Kidney (tissue), 14 donors: ENCODE measurements around the gene SRBD1. TPM values are rescaled to one million over a fixed set of nuclear protein-coding genes. Genes with fewer than 3 reads are reported as not detected.

ENCODE experiments used
- DNase-seq, 5 donors: peaks; one replicate each; pipeline ENCODE4 v3.0.0-alpha.2; 2013 to 2020
- FAIRE-seq: peaks from 2 replicates; lab custom pipeline; 2012; peaks lifted over from hg19 to GRCh38; lab: Jason Lieb, UNC
- H3K27ac ChIP-seq, 2 donors: one replicate each; pipeline ENCODE4 v1.7.0; 2013; ENCODE audit warnings: low read depth in 2 of 2, low read length in 2 of 2, inconsistent platforms in 1 of 2
- H3K27me3 ChIP-seq: one replicate; pipeline ENCODE4 v1.7.1; 2013; ENCODE audit warnings: low read length, inconsistent platforms; ENCODE audit not compliant: control insufficient read depth, insufficient read depth
- H3K36me3 ChIP-seq, 3 donors: one replicate each; pipeline versions ENCODE4 v1.7.0 to v1.7.1; 2013; ENCODE audit warnings: low read length in 3 of 3, control low read depth in 1 of 3, inconsistent platforms in 1 of 3; ENCODE audit not compliant: insufficient read depth in 3 of 3, control insufficient read depth in 2 of 3
- H3K4me1 ChIP-seq, 3 donors: one replicate each; pipeline versions ENCODE4 v1.7.0 to v1.7.1; 2013; ENCODE audit warnings: low read length in 3 of 3, inconsistent platforms in 1 of 3, low read depth in 1 of 3; ENCODE audit not compliant: control insufficient read depth in 2 of 3, insufficient read depth in 2 of 3
- H3K4me3 ChIP-seq, 3 donors: one replicate each; pipeline versions ENCODE4 v1.7.0 to v1.8.1; 2013; ENCODE audit warnings: low read length in 3 of 3, control low read depth in 1 of 3, inconsistent platforms in 1 of 3
- H3K9ac ChIP-seq, 3 donors: one replicate each; pipeline versions ENCODE4 v1.7.0 to v1.7.1; 2013; ENCODE audit warnings: low read length in 3 of 3, control low read depth in 1 of 3, inconsistent platforms in 1 of 3
- H3K9me3 ChIP-seq, 3 donors: one replicate each; pipeline versions ENCODE4 v1.7.0 to v1.7.1; 2013; ENCODE audit warnings: low read length in 3 of 3, control low read depth in 1 of 3, inconsistent platforms in 1 of 3; ENCODE audit not compliant: control insufficient read depth in 2 of 3, insufficient read depth in 1 of 3
- intact Hi-C: fragments of 100-400 bp; cut with DNase I; formaldehyde crosslinking; loops from one replicate; pipeline ENCODE4 v1.11.1; 2022
- polyA plus RNA-seq: library from polyadenylated mRNA; stranded (reverse); fragments of 350-450 nt; fragmentation: Illumina TruSeq; extraction: RNeasy Lipid Tissue Mini Kit (QIAGEN cat#74804); gene quantifications from one replicate; pipeline ENCODE4 v1.2.3, GENCODE V29; 2014; ENCODE audit warnings: low read depth, low replicate concordance; ENCODE audit not compliant: insufficient read depth
- total RNA-seq: library from RNA; stranded (reverse); fragmentation: NEBNext Ultra II Directional; extraction: Animal tissue kit (Norgen Biotek cat#: 25700); gene quantifications from one replicate; pipeline ENCODE4 v1.2.1, GENCODE V29; 2021
- TF ChIP-seq, protein P1 (sequence below): IDR thresholded peaks from 3 replicates; pipeline ENCODE4 v1.5.1; 2012; ENCODE audit warnings: mild to moderate bottlenecking, moderate library complexity, borderline replicate concordance; ENCODE audit not compliant: insufficient read depth; ENCODE audit errors: extremely low read depth
- donor health status: control.
- donor health status: control.
- donor health status: control.
- donor health status: control.
- donor health status: control.
- donor health status: DM: yes; HTN: yes; CAD: no.
- donor health status: Normal renal cell carcinoma (clear cell type).

Gene SRBD1
- total and polyA plus RNA-seq, 2 donors from 2014 or later: 5.4 to 19.5 TPM

DNA sequence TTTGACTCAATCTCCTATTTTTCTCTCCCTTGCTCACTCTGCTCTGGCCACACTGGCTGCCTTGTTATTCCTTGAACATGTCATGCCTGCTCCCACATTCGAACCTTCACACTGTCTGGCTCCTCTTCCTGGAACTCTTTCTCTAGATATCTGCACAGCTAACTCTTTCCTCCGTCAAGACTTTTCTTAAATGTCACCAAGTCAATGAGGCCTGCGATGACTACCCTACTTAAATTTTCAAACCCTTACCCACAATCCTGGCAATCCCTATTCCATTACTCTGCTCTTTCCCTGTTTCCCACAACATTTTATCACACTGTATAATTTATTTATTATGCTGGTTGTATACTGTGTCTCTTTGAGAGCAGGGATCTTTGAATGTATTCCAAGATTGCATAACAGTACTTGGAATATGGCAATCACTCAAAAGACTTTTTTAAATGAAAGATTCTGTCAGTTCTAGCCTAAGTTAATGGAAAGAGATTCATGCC, 206.2 kb downstream of the SRBD1 start:
- Histone ChIP-seq H3K36me3 (no peaks in the 10 kb centered on the region), H3K9ac (no peak overlapping the region), H3K4me3 (no peak overlapping the region), H3K27me3 (no peaks in the 10 kb centered on the region), H3K4me1 (no peaks in the 10 kb centered on the region), H3K27ac (no peak overlapping the region), H3K9me3 (no peaks in the 10 kb centered on the region)
- no peak for DNase-seq
- intact Hi-C loops: no loop called here
- FAIRE-seq: no peak
- TF ChIP-seq, protein P1, sequence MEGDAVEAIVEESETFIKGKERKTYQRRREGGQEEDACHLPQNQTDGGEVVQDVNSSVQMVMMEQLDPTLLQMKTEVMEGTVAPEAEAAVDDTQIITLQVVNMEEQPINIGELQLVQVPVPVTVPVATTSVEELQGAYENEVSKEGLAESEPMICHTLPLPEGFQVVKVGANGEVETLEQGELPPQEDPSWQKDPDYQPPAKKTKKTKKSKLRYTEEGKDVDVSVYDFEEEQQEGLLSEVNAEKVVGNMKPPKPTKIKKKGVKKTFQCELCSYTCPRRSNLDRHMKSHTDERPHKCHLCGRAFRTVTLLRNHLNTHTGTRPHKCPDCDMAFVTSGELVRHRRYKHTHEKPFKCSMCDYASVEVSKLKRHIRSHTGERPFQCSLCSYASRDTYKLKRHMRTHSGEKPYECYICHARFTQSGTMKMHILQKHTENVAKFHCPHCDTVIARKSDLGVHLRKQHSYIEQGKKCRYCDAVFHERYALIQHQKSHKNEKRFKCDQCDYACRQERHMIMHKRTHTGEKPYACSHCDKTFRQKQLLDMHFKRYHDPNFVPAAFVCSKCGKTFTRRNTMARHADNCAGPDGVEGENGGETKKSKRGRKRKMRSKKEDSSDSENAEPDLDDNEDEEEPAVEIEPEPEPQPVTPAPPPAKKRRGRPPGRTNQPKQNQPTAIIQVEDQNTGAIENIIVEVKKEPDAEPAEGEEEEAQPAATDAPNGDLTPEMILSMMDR: no peak

DNA sequence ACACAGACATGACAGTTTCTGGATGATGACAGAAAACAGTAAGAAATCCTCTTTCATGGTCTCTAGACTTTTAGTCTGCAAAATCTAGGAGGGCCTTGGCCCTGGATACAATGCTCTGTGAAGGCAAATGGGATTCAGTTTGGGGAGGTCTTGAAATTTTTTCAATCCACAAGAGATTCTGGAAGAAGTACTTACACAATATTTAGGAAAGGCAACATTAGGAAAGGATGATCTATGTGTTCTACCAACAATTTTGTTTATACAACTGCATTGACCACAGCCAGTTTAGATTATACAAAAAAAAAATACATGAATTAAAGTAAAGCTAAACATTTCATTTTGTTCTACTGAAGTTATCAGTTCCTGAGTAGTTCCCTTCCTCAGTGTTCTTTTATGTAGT, 208.0 kb downstream of the SRBD1 start:
- FAIRE-seq: no peak
- intact Hi-C loops: no loop called here

DNA sequence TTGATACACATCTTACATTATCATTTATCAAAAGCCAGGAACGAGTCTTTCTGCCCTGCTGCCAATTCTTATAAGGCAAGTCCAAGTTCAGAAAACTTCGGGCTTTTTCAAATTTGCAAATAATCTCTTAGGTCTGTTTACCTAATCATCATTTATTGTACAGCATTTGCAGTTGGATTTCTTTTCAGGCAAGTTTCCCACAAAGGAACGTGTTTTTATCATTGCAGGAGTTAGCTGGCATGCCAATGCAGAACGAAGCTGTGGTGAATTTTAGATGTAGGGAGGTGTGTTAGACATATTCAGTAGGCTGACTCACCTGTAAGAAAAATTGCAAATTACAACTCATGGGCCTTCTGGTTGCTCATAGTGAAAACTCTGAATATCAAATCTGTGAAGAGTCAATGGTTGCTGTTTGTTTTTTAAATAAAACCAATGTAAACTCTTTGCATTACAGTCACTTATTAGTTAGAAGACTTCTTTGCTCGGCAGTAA, 209.6 kb downstream of the SRBD1 start:
- intact Hi-C loops: no loop called here
- no peaks in the 10 kb centered on the region for H3K4me1 ChIP-seq
- TF ChIP-seq, protein P1: no peak
- DNase-seq: no peak
- no peaks in the 10 kb centered on the region for H3K36me3 ChIP-seq
- H3K9me3 ChIP-seq: no peaks in the 10 kb centered on the region
- FAIRE-seq: no peak
- H3K9ac ChIP-seq: no peak overlapping the region
- H3K27ac ChIP-seq: no peak overlapping the region
- no peaks in the 10 kb centered on the region for H3K27me3 ChIP-seq
- no peak overlapping the region for H3K4me3 ChIP-seq

More for the DNA sequence above, 208.0 kb downstream of the SRBD1 start:
- TF ChIP-seq, protein P1: no peak
- no peaks in the 10 kb centered on the region for H3K9me3 ChIP-seq
- H3K4me3 ChIP-seq: no peak overlapping the region
- H3K9ac ChIP-seq: no peak overlapping the region
- no peak for DNase-seq
- no peaks in the 10 kb centered on the region for H3K36me3 ChIP-seq
- H3K27me3 ChIP-seq: no peaks in the 10 kb centered on the region
- no peak overlapping the region for H3K27ac ChIP-seq
- no peaks in the 10 kb centered on the region for H3K4me1 ChIP-seq
